ENCODE data around the gene VSIG10L2. TPM values are rescaled to one million over a fixed set of nuclear protein-coding genes. Genes with fewer than 3 reads are reported as not detected.
A peak's percentile ranks its signal among the peaks of the same experiment; 100 is the strongest.

Gene VSIG10L2
- total RNA-seq, 1 experiment from 2014 or later: not detected

DNA sequence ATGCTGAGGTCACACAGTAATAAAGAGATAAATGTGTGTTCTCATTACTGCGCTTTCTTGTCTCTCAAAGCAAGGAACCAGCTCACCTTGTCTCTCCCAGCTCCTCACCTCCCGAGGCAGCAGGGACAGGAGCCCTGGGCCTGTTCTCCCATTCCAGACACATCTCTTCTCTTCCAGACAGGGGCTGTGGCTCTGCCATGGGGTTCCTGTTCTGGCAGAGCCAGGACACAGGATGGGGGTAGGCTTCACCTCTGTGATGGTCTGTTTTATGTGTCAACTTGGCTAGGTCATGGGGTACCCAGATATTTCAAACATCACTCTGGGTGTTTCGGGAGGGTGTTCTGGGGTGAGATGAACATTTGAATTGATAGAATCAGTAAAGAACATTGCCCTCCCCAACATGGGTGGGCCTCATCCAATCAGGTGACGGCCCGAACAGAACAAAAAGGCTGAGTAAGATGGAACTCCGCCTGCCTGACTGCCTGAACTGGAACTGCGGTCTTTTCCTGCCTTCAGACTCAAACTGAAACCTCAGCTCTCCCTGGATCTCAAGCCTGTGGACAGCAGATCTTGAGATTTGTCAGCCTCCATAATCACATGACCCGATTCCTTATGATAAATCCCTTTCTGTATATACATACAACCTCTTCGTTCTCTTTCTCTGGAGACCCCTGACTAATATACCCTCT is 2.0 kb upstream of the VSIG10L2 start:
- H3K56ac ChIP-seq (ENCODE audit: insufficient read length, low read depth, low read length): no peak overlapping the region
- no peak overlapping the region for H3K23ac ChIP-seq (ENCODE audit: insufficient read length, low read depth, low read length)
- no peaks in the 10 kb centered on the region for H4K20me1 ChIP-seq (ENCODE audit: control insufficient read depth, insufficient read depth, insufficient read length)
- Mint-ChIP-seq H3K27ac (peak overlapping the region in 1 of 3 experiments; percentile 30; a peak in 1 of 7 replicates), H3K4me1 (peaks cover 18 to 25% of the 10 kb centered on the region in 2 experiments), H3K9me3 (no peaks in the 10 kb centered on the region), H3K27me3 (ENCODE audit: low read depth) (no peaks in the 10 kb centered on the region), H3K36me3 (ENCODE audit: insufficient read depth in 1 of 3, low read depth in 3 of 3) (no peaks in the 10 kb centered on the region; a peak in 1 of 7 replicates), H3K4me3 (no peak overlapping the region)
- no peak overlapping the region for H4K8ac ChIP-seq (replicated peaks; ENCODE audit: insufficient read length, low read depth, low read length)
- no peak overlapping the region for H2BK15ac ChIP-seq (ENCODE audit: low read depth, low read length)
- TF ChIP-seq, protein P1, sequence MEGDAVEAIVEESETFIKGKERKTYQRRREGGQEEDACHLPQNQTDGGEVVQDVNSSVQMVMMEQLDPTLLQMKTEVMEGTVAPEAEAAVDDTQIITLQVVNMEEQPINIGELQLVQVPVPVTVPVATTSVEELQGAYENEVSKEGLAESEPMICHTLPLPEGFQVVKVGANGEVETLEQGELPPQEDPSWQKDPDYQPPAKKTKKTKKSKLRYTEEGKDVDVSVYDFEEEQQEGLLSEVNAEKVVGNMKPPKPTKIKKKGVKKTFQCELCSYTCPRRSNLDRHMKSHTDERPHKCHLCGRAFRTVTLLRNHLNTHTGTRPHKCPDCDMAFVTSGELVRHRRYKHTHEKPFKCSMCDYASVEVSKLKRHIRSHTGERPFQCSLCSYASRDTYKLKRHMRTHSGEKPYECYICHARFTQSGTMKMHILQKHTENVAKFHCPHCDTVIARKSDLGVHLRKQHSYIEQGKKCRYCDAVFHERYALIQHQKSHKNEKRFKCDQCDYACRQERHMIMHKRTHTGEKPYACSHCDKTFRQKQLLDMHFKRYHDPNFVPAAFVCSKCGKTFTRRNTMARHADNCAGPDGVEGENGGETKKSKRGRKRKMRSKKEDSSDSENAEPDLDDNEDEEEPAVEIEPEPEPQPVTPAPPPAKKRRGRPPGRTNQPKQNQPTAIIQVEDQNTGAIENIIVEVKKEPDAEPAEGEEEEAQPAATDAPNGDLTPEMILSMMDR (conservative IDR thresholded peaks at IDR 0.05): no peak
- WGBS (ENCODE audit: extremely low coverage, insufficient read length, low lambda C conversion rate): no CpG with 5 or more reads among the region's 9 CpGs
- no peak overlapping the region for H2AK5ac ChIP-seq (ENCODE audit: insufficient read length, low read length)
- H3K9me3 ChIP-seq (ENCODE audit: control insufficient read depth, low read depth, low read length): no peaks in the 10 kb centered on the region
- no peak overlapping the region for H3K4me2 ChIP-seq (ENCODE audit: insufficient read depth, insufficient read length, low read length)
- no peak overlapping the region for H3T11ph ChIP-seq (ENCODE audit: low read length)
- H3K18ac ChIP-seq (ENCODE audit: insufficient read length, low read depth, low read length): no peak overlapping the region
- no peak overlapping the region for H3K9ac ChIP-seq (ENCODE audit: extremely low read depth, insufficient read length, low read length)
- no peak overlapping the region for H2BK12ac ChIP-seq (ENCODE audit: insufficient read length, low read depth, low read length)
- no peaks in the 10 kb centered on the region for H3K79me1 ChIP-seq (ENCODE audit: insufficient read depth, low read depth, low read length, poor library complexity, severe bottlenecking)
- no peaks in the 10 kb centered on the region for H3K79me2 ChIP-seq (ENCODE audit: insufficient read depth, low read length)
- H3K27ac ChIP-seq (ENCODE audit: insufficient read length, low read depth, low read length): no peak overlapping the region
- H3K27me3 ChIP-seq (ENCODE audit: insufficient read depth, low read length): no peaks in the 10 kb centered on the region
- no peak overlapping the region for H2BK20ac ChIP-seq (ENCODE audit: low read depth, low read length, poor library complexity, severe bottlenecking)
- H3K14ac ChIP-seq (ENCODE audit: insufficient read depth, low read length): no peak overlapping the region
- H3K23me2 ChIP-seq (ENCODE audit: insufficient read length, low read depth, low read length, poor library complexity, severe bottlenecking): no peaks in the 10 kb centered on the region
- no peak overlapping the region for H2BK5ac ChIP-seq (ENCODE audit: insufficient read length, low read length)
- no peak overlapping the region for H2BK120ac ChIP-seq (ENCODE audit: low read depth, low read length, poor library complexity, severe bottlenecking)
- H2AFZ ChIP-seq (ENCODE audit: low read length): no peak overlapping the region
- H4K5ac ChIP-seq (ENCODE audit: insufficient read length, low read depth, low read length): no peak overlapping the region
- H3K4ac ChIP-seq (ENCODE audit: low read depth, low read length): no peak overlapping the region
- no peak overlapping the region for H4K91ac ChIP-seq (ENCODE audit: insufficient read length, low read depth, low read length)
- H3K4me1 ChIP-seq (ENCODE audit: insufficient read depth, low read length): peaks cover 3% of the 10 kb centered on the region; the same call in 1 of the 2 replicates
- DNase-seq: no peak

Data from H9 (cell line).